Immature natural killer cell (primary cell): ENCODE results near the gene ST3GAL6. TPM values are rescaled to one million over a fixed set of nuclear protein-coding genes. Genes with fewer than 3 reads are reported as not detected.
"Not testable (repeated sequence)": the region's sequence is repeated elsewhere in the genome, so short reads cannot be mapped to it uniquely, and the experiment has no call there.

Experiments used
- DNase-seq, 3 donors: peaks; one replicate each; pipeline ENCODE4 v3.0.0; 2022; ENCODE audit warnings: mixed read lengths in 1 of 3
- H3K27ac Mint-ChIP-seq, 6 donors: one replicate each; pipeline ENCODE4 v1.8.0; 2020; ENCODE audit warnings: mixed read lengths in 6 of 6, mild to moderate bottlenecking in 5 of 6, inconsistent platforms in 4 of 6, moderate library complexity in 3 of 6
- H3K27me3 Mint-ChIP-seq, 3 donors: one replicate each; pipeline ENCODE4 v1.8.0; 2020 to 2021; ENCODE audit warnings: low read depth in 3 of 3, mild to moderate bottlenecking in 3 of 3, mixed read lengths in 3 of 3, moderate library complexity in 3 of 3, inconsistent platforms in 1 of 3
- H3K36me3 Mint-ChIP-seq, 3 donors: one replicate each; pipeline ENCODE4 v1.8.0; 2020; ENCODE audit warnings: mixed read lengths in 3 of 3, inconsistent platforms in 2 of 3, mild to moderate bottlenecking in 2 of 3
- H3K4me1 Mint-ChIP-seq, 2 donors: one replicate each; pipeline ENCODE4 v1.8.0; 2020; ENCODE audit warnings: inconsistent platforms in 2 of 2, mild to moderate bottlenecking in 2 of 2, mixed read lengths in 2 of 2, moderate library complexity in 1 of 2
- H3K4me3 Mint-ChIP-seq, 5 donors: one replicate each; pipeline ENCODE4 v1.8.0; 2020; ENCODE audit warnings: mild to moderate bottlenecking in 5 of 5, mixed read lengths in 5 of 5, inconsistent platforms in 3 of 5, moderate library complexity in 3 of 5
- H3K9me3 Mint-ChIP-seq, 6 donors: one replicate each; pipeline ENCODE4 v1.8.0; 2020; ENCODE audit warnings: mild to moderate bottlenecking in 6 of 6, mixed read lengths in 6 of 6, inconsistent platforms in 4 of 6, moderate library complexity in 3 of 6
- polyA plus RNA-seq, 3 donors: library from polyadenylated mRNA; unstranded; fragments of 300-500 nt; fragmentation: Illumina TruSeq; gene quantifications; one replicate each; pipeline ENCODE4 v1.2.3, GENCODE V29; 2021

The ST3GAL6 gene
- polyA plus RNA-seq, 3 donors from 2014 or later: 0.57 TPM; not detected in 2

DNA sequence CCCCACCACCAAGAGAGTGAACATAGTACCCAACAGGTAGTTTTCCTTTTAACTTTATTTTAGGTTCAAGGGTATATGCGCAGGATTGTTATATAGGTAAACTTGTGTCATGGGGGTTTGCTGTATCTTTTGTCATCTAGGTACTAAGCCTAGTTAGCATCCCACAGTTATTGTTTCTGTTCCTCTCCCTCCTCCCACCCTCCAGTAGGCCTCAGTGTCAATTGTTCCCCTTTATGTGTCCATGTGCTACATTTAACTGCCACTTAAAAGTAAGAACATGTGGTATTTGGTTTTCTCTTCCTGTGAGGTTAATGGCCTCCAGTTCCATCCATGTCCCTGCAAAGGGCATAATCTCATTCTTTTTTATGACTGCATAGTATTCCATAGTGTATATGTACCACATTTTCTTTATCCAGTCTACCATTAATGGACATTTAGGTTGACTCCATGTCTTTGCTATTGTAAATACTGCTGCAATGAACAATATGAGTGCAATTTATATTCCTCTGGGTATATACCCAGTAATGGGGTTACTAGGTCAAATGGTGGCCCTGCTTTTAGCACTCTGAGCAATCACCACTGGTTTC is 66.2 kb downstream of the ST3GAL6 start:
- no peaks in the 10 kb centered on the region for H3K4me1 Mint-ChIP-seq
- peaks cover 0 to 12% (median 2%) of the 10 kb centered on the region in 6 donors for H3K9me3 Mint-ChIP-seq
- no peak overlapping the region for H3K27ac Mint-ChIP-seq
- H3K36me3 Mint-ChIP-seq: no peaks in the 10 kb centered on the region
- DNase-seq: no peak
- H3K27me3 Mint-ChIP-seq: peaks cover 0 to 2% (median 1%) of the 10 kb centered on the region in 3 donors
- H3K4me3 Mint-ChIP-seq: no peak overlapping the region

DNA sequence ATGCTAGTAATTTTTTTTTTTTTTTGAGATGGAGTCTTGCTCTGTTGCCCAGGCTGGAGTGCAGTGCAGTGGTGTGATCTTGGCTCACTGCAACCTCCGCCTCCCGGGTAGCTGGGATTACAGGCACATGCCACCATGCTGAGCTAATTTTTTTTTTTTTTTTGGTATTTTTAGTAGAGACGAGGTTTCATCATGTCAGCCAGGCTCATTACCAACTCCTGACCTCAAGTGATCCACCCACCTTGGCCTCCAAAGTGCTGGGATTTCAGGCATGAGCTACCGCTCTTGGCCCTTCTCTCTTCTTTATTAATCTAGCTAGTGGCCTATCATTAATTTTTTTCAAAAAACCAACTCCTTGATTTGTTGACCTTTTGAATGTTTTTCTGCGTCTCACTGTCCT is 67.9 kb downstream of the ST3GAL6 start:
- peaks cover 0 to 12% (median 2%) of the 10 kb centered on the region in 6 donors for H3K9me3 Mint-ChIP-seq
- not testable (repeated sequence) for DNase-seq, H3K36me3 Mint-ChIP-seq, H3K27ac Mint-ChIP-seq, H3K4me3 Mint-ChIP-seq, H3K4me1 Mint-ChIP-seq, H3K27me3 Mint-ChIP-seq

GRCh38 chr3:98839846-98840245 is 76.7 kb downstream of the ST3GAL6 start:
- Mint-ChIP-seq H3K27me3 (peaks cover 0 to 3% (median 0%) of the 10 kb centered on the region in 3 donors), H3K36me3 (peaks cover 0 to 4% (median 0%) of the 10 kb centered on the region in 3 donors), H3K27ac (no peak overlapping the region), H3K4me1 (no peaks in the 10 kb centered on the region), H3K9me3 (peaks cover 0 to 3% (median 0%) of the 10 kb centered on the region in 6 donors), H3K4me3 (no peak overlapping the region)
- no peak for DNase-seq

- Mint-ChIP-seq H3K36me3 (peaks cover 0 to 4% (median 0%) of the 10 kb centered on the region in 3 donors), H3K9me3 (peaks cover 0 to 3% (median 0%) of the 10 kb centered on the region in 6 donors), H3K27ac (no peak overlapping the region), H3K4me3 (no peak overlapping the region), H3K27me3 (peaks cover 0 to 3% (median 0%) of the 10 kb centered on the region in 3 donors), H3K4me1 (no peaks in the 10 kb centered on the region)
- DNase-seq: no peak
Measured at GRCh38 chr3:98843266-98843959, 80.3 kb downstream of the ST3GAL6 start.

Other genes starting within 250 kb of the ST3GAL6 start
- 100 to 1,000 TPM in 2 of 3 donors, 10 to 100 TPM in 1; 85.9 to 141 (median 115) TPM for gene CLDND1, start 240.4 kb upstream of the ST3GAL6 start, polyA plus RNA-seq
- gene GPR15, start 231.4 kb upstream of the ST3GAL6 start, polyA plus RNA-seq: 1 to 10 TPM in 1 of 3 donors, under 1 TPM in 1, not detected in 1; 0.45 to 1.2 TPM
- gene CPOX, start 169.7 kb upstream of the ST3GAL6 start, polyA plus RNA-seq: 1 to 10 TPM in 2 of 3 donors, not detected in 1; 2.4 to 4.4 TPM
- 1 to 10 TPM in 1 of 3 donors, under 1 TPM in 1, not detected in 1; 0.04 to 1.0 TPM for gene DCBLD2, start 138.4 kb downstream of the ST3GAL6 start, polyA plus RNA-seq